Stomach (tissue), 9 donors: ENCODE results near the gene EMILIN1. TPM values are rescaled to one million over a fixed set of nuclear protein-coding genes. Genes with fewer than 3 reads are reported as not detected.

Source experiments
- DNase-seq, 2 donors: peaks; one replicate each; pipeline versions ENCODE4 v3.0.0 to v3.0.0-alpha.2; 2013 to 2019
- H3K27ac ChIP-seq, 5 donors: fragments of 200-600 bp in 4 of 5; sonication (generic) in 4 of 5; one replicate each; pipeline ENCODE4 v1.5.1; 2013 to 2019; ENCODE audit warnings: mild to moderate bottlenecking in 1 of 5, moderate library complexity in 1 of 5
- H3K27me3 ChIP-seq, 3 donors: fragments of 200-600 bp; sonication (generic); one replicate each; pipeline ENCODE4 v1.5.1; 2017 to 2019; ENCODE audit warnings: mixed run types in 1 of 3
- H3K36me3 ChIP-seq, 4 donors: fragments of 200-600 bp; sonication (generic); 1 replicate in 3 of 4; 2 replicates in 1 of 4; pipeline ENCODE4 v1.5.1; 2016 to 2019
- H3K4me1 ChIP-seq, 4 donors: fragments of 200-600 bp; sonication (generic); one replicate each; pipeline ENCODE4 v1.5.1; 2016 to 2019
- H3K4me3 ChIP-seq, 4 donors: fragments of 200-600 bp; sonication (generic) in 3 of 4; one replicate each; pipeline ENCODE4 v1.5.1; 2016 to 2019; ENCODE audit warnings: mild to moderate bottlenecking in 1 of 4
- H3K9me3 ChIP-seq, 4 donors: fragments of 200-600 bp; sonication (generic); one replicate each; pipeline ENCODE4 v1.5.1; 2016 to 2019
- CTCF ChIP-seq, 7 experiments: fragments of 450-650 bp in 4 of 7; fragments of 200-600 bp in 3 of 7; sonication (generic) in 3 of 7; IDR thresholded peaks; one replicate each; pipeline ENCODE4 v1.5.1; 2016 to 2019; ENCODE audit warnings: antibody characterized with exemption in 7 of 7, control low read depth in 2 of 7, mild to moderate bottlenecking in 1 of 7
- EP300 ChIP-seq: sonication (generic); formaldehyde crosslinking; IDR thresholded peaks from one replicate; pipeline ENCODE4 v1.6.1; 2017; ENCODE audit warnings: antibody characterized with exemption
- POLR2A ChIP-seq, 4 donors: fragments of 450-650 bp; IDR thresholded peaks; one replicate each; pipeline ENCODE4 v1.6.1; 2016; ENCODE audit warnings: antibody characterized with exemption in 4 of 4, control low read depth in 2 of 4, mild to moderate bottlenecking in 1 of 4, moderate library complexity in 1 of 4
- POLR2AphosphoS5 ChIP-seq, 3 donors: sonication (generic); formaldehyde crosslinking; IDR thresholded peaks; one replicate each; pipeline ENCODE4 v1.6.1; 2016; ENCODE audit warnings: antibody characterized with exemption in 3 of 3
- WGBS, 5 donors: extraction: QIAGEN DNeasy Blood & Tissue Kit in 3 of 5; methylation state at CpG; one replicate each; pipeline versions ENCODE4 v1.1.5 to v1.1.7; 2013 to 2018; 5-methylcytosine and 5-hydroxymethylcytosine counted together
- intact Hi-C: fragments of 100-400 bp; cut with DNase I; formaldehyde crosslinking; loops from one replicate; pipeline ENCODE4 v1.15.1; 2023; ENCODE audit warnings: low total_unique reads
- polyA plus RNA-seq, 3 donors: library from polyadenylated mRNA; stranded (reverse); fragments of 200-250 nt; gene quantifications; one replicate each; pipeline ENCODE4 v1.2.3, GENCODE V29; 2013
- total RNA-seq, 5 donors: library from RNA; depleted of rRNA; stranded (reverse); fragments of >200 nt; gene quantifications; one replicate each; pipeline versions ENCODE4 v1.1.0 to v1.2.3, GENCODE V29; 2014 to 2016
- donor health status: healthy with polysubstance abuse.
- donor health status: Bipolar disorder and iron deficiency.
- donor health status: healthy.

The EMILIN1 gene
- total and polyA plus RNA-seq, 8 donors, result 17.5 to 208 (median 52.1) TPM

GRCh38 chr2:27033253-27033852, 45.1 kb upstream of the EMILIN1 start:
- Histone ChIP-seq H3K4me3 (peak overlapping the region; percentile 78 to 99 (median 88)), H3K27ac (peak overlapping the region; percentile 85 to 96 (median 88)), H3K27me3 (no peaks in the 10 kb centered on the region), H3K36me3 (peaks cover 34 to 46% (median 44%) of the 10 kb centered on the region in 4 donors), H3K9me3 (no peaks in the 10 kb centered on the region), H3K4me1 (peaks cover 9 to 40% (median 30%) of the 10 kb centered on the region in 4 donors)
- 5 to 15% (median 8%) methylated on average over 4 to 11 of the region's 11 CpGs for WGBS, 5 donors
- intact Hi-C loops, result loop anchor here (10.0 kb wide), 1 partner anchor 51 kb away; the partner anchor contains the start of gene KHK
- DNase-seq, result no peak
- TF ChIP-seq EP300 (no peak), POLR2AphosphoS5 (IDR thresholded peaks at IDR 0.05) (no peak), CTCF (IDR thresholded peaks at IDR 0.05) (no peak), POLR2A (IDR thresholded peaks at IDR 0.05) (no peak)

GRCh38 chr2:27038012-27038411, 40.4 kb upstream of the EMILIN1 start:
- peaks cover 64 to 83% (median 71%) of the 10 kb centered on the region in 4 donors for H3K36me3 ChIP-seq
- H3K27ac ChIP-seq, result no peak overlapping the region
- H3K27me3 ChIP-seq, result no peaks in the 10 kb centered on the region
- 90 to 94% (median 92%) methylated on average over 6 of the region's 6 CpGs for WGBS, 5 donors
- no peak for DNase-seq
- no peak overlapping the region for H3K4me3 ChIP-seq
- no peaks in the 10 kb centered on the region for H3K9me3 ChIP-seq
- peaks cover 9 to 32% (median 24%) of the 10 kb centered on the region in 4 donors for H3K4me1 ChIP-seq
- TF ChIP-seq POLR2AphosphoS5 (IDR thresholded peaks at IDR 0.05), result no peak
- TF ChIP-seq CTCF (IDR thresholded peaks at IDR 0.05), result no peak
- TF ChIP-seq POLR2A (IDR thresholded peaks at IDR 0.05), result no peak
- no peak for TF ChIP-seq EP300
- intact Hi-C loops, result loop anchor here (10.0 kb wide), 1 partner anchor 47 kb away; the partner anchor contains the start of gene KHK

GRCh38 chr2:27038631-27039339, 39.6 kb upstream of the EMILIN1 start:
- Histone ChIP-seq H3K4me3 (no peak overlapping the region), H3K9me3 (no peaks in the 10 kb centered on the region), H3K4me1 (peaks cover 6 to 28% (median 17%) of the 10 kb centered on the region in 4 donors), H3K27ac (no peak overlapping the region), H3K27me3 (no peaks in the 10 kb centered on the region), H3K36me3 (peaks cover 64 to 85% (median 71%) of the 10 kb centered on the region in 4 donors)
- whole genome bisulfite sequencing, 5 donors, result 76 to 86% (median 84%) methylated on average over 9 to 17 of the region's 17 CpGs
- no peak for TF ChIP-seq CTCF (IDR thresholded peaks at IDR 0.05)
- intact Hi-C loops, result loop anchor here (10.0 kb wide), 1 partner anchor 46 kb away; the partner anchor contains the start of gene KHK
- DNase-seq, result no peak

- no peak overlapping the region for H3K4me3 ChIP-seq
- H3K9me3 ChIP-seq, result no peaks in the 10 kb centered on the region
- no peak for TF ChIP-seq CTCF (IDR thresholded peaks at IDR 0.05)
- no peak for TF ChIP-seq POLR2A (IDR thresholded peaks at IDR 0.05)
- TF ChIP-seq EP300, result no peak
- 90 to 98% (median 93%) methylated on average over 6 of the region's 6 CpGs for WGBS, 5 donors
- no peak for DNase-seq
- H3K27me3 ChIP-seq, result no peaks in the 10 kb centered on the region
- H3K4me1 ChIP-seq, result peaks cover 0 to 21% (median 11%) of the 10 kb centered on the region in 4 donors
- intact Hi-C loops, result loop anchor here (10.0 kb wide), 1 partner anchor 45 kb away; the partner anchor contains the start of gene KHK
- no peak overlapping the region for H3K27ac ChIP-seq
- H3K36me3 ChIP-seq, result peaks cover 64 to 85% (median 71%) of the 10 kb centered on the region in 4 donors
Measured at GRCh38 chr2:27039426-27039825, 39.0 kb upstream of the EMILIN1 start.
